ENCODE results near the gene SLC6A17. TPM values are rescaled to one million over a fixed set of nuclear protein-coding genes. Genes with fewer than 3 reads are reported as not detected.

SLC6A17 gene
- total and polyA plus RNA-seq, 9 of the 15 experiments (the other 6 are each of a cell fraction or from before 2014, with no cell fraction given), result not detected

DNA sequence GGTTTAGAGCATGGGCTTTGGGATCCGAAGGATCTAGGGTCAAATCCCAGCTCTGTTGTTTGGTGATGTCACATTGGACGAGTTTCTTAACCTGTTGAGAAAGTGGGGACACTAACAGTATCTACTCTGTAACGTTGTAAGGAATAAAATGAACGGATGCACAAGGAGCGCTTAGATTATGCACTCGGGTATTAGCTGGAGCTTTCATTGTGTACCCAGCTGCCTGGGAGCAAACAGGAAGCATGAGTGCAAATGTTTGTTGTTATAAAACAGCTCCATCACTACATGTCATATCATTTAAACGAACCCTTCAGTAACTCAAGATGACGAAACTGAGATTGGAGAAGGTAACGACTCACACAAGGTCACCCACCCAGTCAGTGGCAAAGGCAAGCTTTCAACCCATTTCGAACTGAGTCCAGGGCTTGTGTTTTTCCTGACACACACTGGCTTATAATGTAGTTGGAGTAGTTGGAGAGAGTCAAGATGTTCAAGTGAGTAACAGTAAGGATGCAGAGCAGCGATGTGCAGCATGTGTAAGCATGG lies 16.2 kb upstream of the SLC6A17 start:
- peaks cover 44 to 68% of the 10 kb centered on the region in 2 experiments for H3K27me3 ChIP-seq (ENCODE audit: control insufficient read depth in 2 of 2, insufficient read depth in 2 of 2, low read length in 2 of 2)
- no peaks in the 10 kb centered on the region for H3K9me3 ChIP-seq (replicated peaks; ENCODE audit: control insufficient read depth, insufficient read depth, low read depth, low read length)
- no peak overlapping the region for H3K4me2 ChIP-seq (ENCODE audit: insufficient read depth, low read length)
- WGBS (ENCODE audit: insufficient coverage, low coverage, missing lambda C conversion rate), result 2% methylated on average over 11 of the region's 11 CpGs
- ATAC-seq (no peak), FAIRE-seq (no peak), DNase-seq (ENCODE audit: extremely low read depth in 1 of 4, low spot score in 3 of 4) (no peak)
- TF ChIP-seq KDM2B (CRISPR knock-in tag; IDR thresholded peaks at IDR 0.05), result no peak
- TF ChIP-seq PYGO2 (tag; IDR thresholded peaks at IDR 0.05), result no peak
- TF ChIP-seq NCOR1 (IDR thresholded peaks at IDR 0.05), result no peak
- TF ChIP-seq FOXP1 (CRISPR knock-in tag; IDR thresholded peaks at IDR 0.05), result no peak
- TF ChIP-seq ZNF57 (CRISPR knock-in tag; IDR thresholded peaks at IDR 0.05), result no peak
- TF ChIP-seq, protein P1, sequence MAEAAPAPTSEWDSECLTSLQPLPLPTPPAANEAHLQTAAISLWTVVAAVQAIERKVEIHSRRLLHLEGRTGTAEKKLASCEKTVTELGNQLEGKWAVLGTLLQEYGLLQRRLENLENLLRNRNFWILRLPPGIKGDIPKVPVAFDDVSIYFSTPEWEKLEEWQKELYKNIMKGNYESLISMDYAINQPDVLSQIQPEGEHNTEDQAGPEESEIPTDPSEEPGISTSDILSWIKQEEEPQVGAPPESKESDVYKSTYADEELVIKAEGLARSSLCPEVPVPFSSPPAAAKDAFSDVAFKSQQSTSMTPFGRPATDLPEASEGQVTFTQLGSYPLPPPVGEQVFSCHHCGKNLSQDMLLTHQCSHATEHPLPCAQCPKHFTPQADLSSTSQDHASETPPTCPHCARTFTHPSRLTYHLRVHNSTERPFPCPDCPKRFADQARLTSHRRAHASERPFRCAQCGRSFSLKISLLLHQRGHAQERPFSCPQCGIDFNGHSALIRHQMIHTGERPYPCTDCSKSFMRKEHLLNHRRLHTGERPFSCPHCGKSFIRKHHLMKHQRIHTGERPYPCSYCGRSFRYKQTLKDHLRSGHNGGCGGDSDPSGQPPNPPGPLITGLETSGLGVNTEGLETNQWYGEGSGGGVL (CRISPR knock-in tag; IDR thresholded peaks at IDR 0.05), result no peak
- TF ChIP-seq ZNF274 (IDR thresholded peaks at IDR 0.05; ENCODE audit: borderline replicate concordance, low read depth, low read length), result no peak
- no peak for TF ChIP-seq ZNF785 (CRISPR knock-in tag; IDR thresholded peaks at IDR 0.05)
- no peak for TF ChIP-seq EZH2 (IDR thresholded peaks at IDR 0.05; ENCODE audit: borderline replicate concordance, low read depth, low read length)
- TF ChIP-seq ETS2 (tag; IDR thresholded peaks at IDR 0.05; ENCODE audit: borderline replicate concordance, poor library complexity, severe bottlenecking), result no peak
- TF ChIP-seq SREBF1 (IDR thresholded peaks at IDR 0.05; ENCODE audit: borderline replicate concordance, low read depth, low read length), result no peak
- TF ChIP-seq, protein P2, sequence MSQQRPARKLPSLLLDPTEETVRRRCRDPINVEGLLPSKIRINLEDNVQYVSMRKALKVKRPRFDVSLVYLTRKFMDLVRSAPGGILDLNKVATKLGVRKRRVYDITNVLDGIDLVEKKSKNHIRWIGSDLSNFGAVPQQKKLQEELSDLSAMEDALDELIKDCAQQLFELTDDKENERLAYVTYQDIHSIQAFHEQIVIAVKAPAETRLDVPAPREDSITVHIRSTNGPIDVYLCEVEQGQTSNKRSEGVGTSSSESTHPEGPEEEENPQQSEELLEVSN (IDR thresholded peaks at IDR 0.05; ENCODE audit: borderline replicate concordance in 1 of 2, extremely low read depth in 1 of 2, insufficient read depth in 1 of 2, insufficient read length in 1 of 2, low read depth in 1 of 2, low read length in 1 of 2, poor library complexity in 1 of 2, severe bottlenecking in 1 of 2), result no peak
- no peak for TF ChIP-seq GABPB1 (CRISPR knock-in tag; IDR thresholded peaks at IDR 0.05)
- no peak for TF ChIP-seq NELFE (IDR thresholded peaks at IDR 0.05; ENCODE audit: insufficient read depth, insufficient read length)
- no peak for TF ChIP-seq NFIC (IDR thresholded peaks at IDR 0.05)
- ChIA-PET CTCF (ENCODE audit: low intra/inter-chr PET ratio) (no interaction called here), POLR2A (interaction anchor here (1.5 kb wide), 1 partner anchor 46 kb away, joined by 3 read pairs; no protein-coding TSS in a partner anchor)
- no peaks in the 10 kb centered on the region for H3K36me3 ChIP-seq (ENCODE audit: control insufficient read depth, insufficient read depth, low read length)
- no peak overlapping the region for H2AFZ ChIP-seq (ENCODE audit: low read depth, low read length)
- no peak overlapping the region for H3K4me3 ChIP-seq
- no peak overlapping the region for H3K9ac ChIP-seq (ENCODE audit: insufficient read depth in 1 of 2, low read depth in 2 of 2, low read length in 2 of 2)
- H3K9me1 ChIP-seq (ENCODE audit: control insufficient read depth, insufficient read depth, low read length), result no peaks in the 10 kb centered on the region
- BruUV-seq (replicated peaks), result no TSS peak
- no peaks in the 10 kb centered on the region for H3K79me2 ChIP-seq (ENCODE audit: control insufficient read depth, insufficient read depth, low read length)
- H3K4me1 ChIP-seq (replicated peaks in 1 of 2; ENCODE audit: control insufficient read depth in 2 of 2, insufficient read depth in 2 of 2, low read length in 2 of 2), result peaks cover 0 to 4% of the 10 kb centered on the region in 2 experiments; a peak in 1 of 5 replicates
- in situ Hi-C loops (cut with MboI), result no loop called here
- H4K20me1 ChIP-seq (replicated peaks; ENCODE audit: control insufficient read depth, insufficient read depth, low read length), result no peaks in the 10 kb centered on the region; the same call in none of the 2 replicates
- no peak overlapping the region for H3K27ac ChIP-seq (ENCODE audit: extremely low read depth, low read depth, low read length)
- intact Hi-C loops (cut with micrococcal nuclease), result no loop called here

All from K562 (cell line).